HCT116 (cell line): ENCODE results near the gene CD200. TPM values are rescaled to one million over a fixed set of nuclear protein-coding genes. Genes with fewer than 3 reads are reported as not detected.

Experiments
- ATAC-seq: fragments of 200-7000 bp; cut with Tn5 transposase; 2 replicates; pipeline ENCODE4 v1.9.1; 2020; ENCODE audit warnings: mild to moderate bottlenecking, moderate library complexity
- BruUV-seq: library from RNA; stranded (reverse); fragments of 400-500 nt; replicated peaks from 2 replicates; lab custom pipeline; 2021; lab: Mats Ljungman, UMichigan
- CTCF ChIA-PET: fragments of 300-600 bp; sonication (Branson Sonifier 250); formaldehyde crosslinking; loops from one replicate; lab custom pipeline; 2021; ENCODE audit warnings: antibody characterized with exemption; lab: Charles Lee
- POLR2A ChIA-PET: fragments of 300-600, 350-600 bp; sonication (Branson Sonifier 250); formaldehyde crosslinking; loops from one replicate; lab custom pipeline; 2021; ENCODE audit warnings: antibody characterized with exemption; lab: Charles Lee
- RAD21 ChIA-PET, 2 experiments: fragments of 300-600 bp; sonication (Branson Sonifier 250); formaldehyde crosslinking; loops; one replicate each; lab custom pipeline; 2023; ENCODE audit warnings: low total read pairs in 2 of 2; ENCODE audit not compliant: uncharacterized antibody in 2 of 2, unreplicated experiment in 2 of 2, low non-redundant PET in 1 of 2; lab: Charles Lee
- DNase-seq: peaks from one replicate; pipeline ENCODE4 v3.0.0-alpha.2; 2010; ENCODE audit warnings: low read depth, low spot score
- H2AFZ ChIP-seq: fragments of 200-600 bp; shearing (Covaris generic), sonication (generic); 2 replicates; pipeline ENCODE4 v1.6.1; 2017; ENCODE audit warnings: low read depth, mixed run types, mixed read lengths, antibody characterized with exemption, low read length; ENCODE audit not compliant: poor library complexity, severe bottlenecking
- H3K27ac ChIP-seq: 2 replicates; pipeline ENCODE4 v1.5.1; 2012; ENCODE audit warnings: low read depth, low read length
- H3K27me3 ChIP-seq: fragments of 200-600 bp; sonication (generic); 2 replicates; pipeline ENCODE4 v1.6.1; 2016; ENCODE audit warnings: mixed run types, low read length, mixed read lengths; ENCODE audit not compliant: insufficient read depth
- H3K36me3 ChIP-seq, 2 experiments: fragments of 200-500 bp in 1 of 2; fragments of 200-600 bp in 1 of 2; sonication (Bioruptor generic) in 1 of 2; sonication (generic) in 1 of 2; 2 replicates each; pipeline versions ENCODE4 v1.5.1 to v1.6.1; 2014 to 2016; ENCODE audit warnings: low read length in 2 of 2, inconsistent platforms in 1 of 2, mixed read lengths in 1 of 2, mixed run types in 1 of 2; ENCODE audit not compliant: insufficient read depth in 2 of 2, control insufficient read depth in 1 of 2
- H3K4me1 ChIP-seq, 2 experiments: fragments of 200-600 bp in 1 of 2; sonication (generic) in 1 of 2; 2 replicates each; pipeline versions ENCODE4 v1.5.1 to v1.6.1; 2012 to 2017; ENCODE audit warnings: low read length in 2 of 2, inconsistent platforms in 1 of 2, mild to moderate bottlenecking in 1 of 2, mixed read lengths in 1 of 2, mixed run types in 1 of 2, moderate library complexity in 1 of 2; ENCODE audit not compliant: insufficient read depth in 2 of 2, control insufficient read depth in 1 of 2
- H3K4me2 ChIP-seq: fragments of 200-600 bp; sonication (generic); 2 replicates; pipeline ENCODE4 v1.6.1; 2017; ENCODE audit warnings: mixed run types, low read length, mixed read lengths
- H3K4me3 ChIP-seq, 2 experiments: fragments of 200-600 bp in 1 of 2; sonication (generic) in 1 of 2; replicated peaks in 1 of 2; 2 replicates each; pipeline ENCODE4 v1.5.1; 2011 to 2016; ENCODE audit warnings: low read length in 2 of 2, control low read depth in 1 of 2, low read depth in 1 of 2, mild to moderate bottlenecking in 1 of 2, mixed read lengths in 1 of 2, mixed run types in 1 of 2
- H3K79me2 ChIP-seq: fragments of 200-600 bp; sonication (generic); 2 replicates; pipeline ENCODE4 v1.6.1; 2017; ENCODE audit warnings: mild to moderate bottlenecking, mixed run types, low read length, moderate library complexity, mixed read lengths; ENCODE audit not compliant: insufficient read depth
- H3K9ac ChIP-seq: fragments of 200-600 bp; sonication (generic); 2 replicates; pipeline ENCODE4 v1.6.1; 2016; ENCODE audit warnings: low read length, mixed read lengths
- H3K9me2 ChIP-seq: fragments of 200-600 bp; sonication (generic), shearing (Covaris generic); 2 replicates; pipeline ENCODE4 v1.6.1; 2017; ENCODE audit warnings: mixed run types, mild to moderate bottlenecking, moderate library complexity; ENCODE audit not compliant: insufficient read depth
- H3K9me3 ChIP-seq, 2 experiments: fragments of 200-500 bp in 1 of 2; fragments of 200-600 bp in 1 of 2; sonication (Bioruptor generic) in 1 of 2; sonication (generic) in 1 of 2; 2 replicates each; pipeline ENCODE4 v1.6.1; 2014 to 2017; ENCODE audit warnings: low read length in 2 of 2, mixed read lengths in 2 of 2, inconsistent platforms in 1 of 2, low read depth in 1 of 2, mild to moderate bottlenecking in 1 of 2, mixed run types in 1 of 2, moderate library complexity in 1 of 2; ENCODE audit not compliant: control insufficient read depth in 1 of 2, insufficient read depth in 1 of 2
- H4K20me1 ChIP-seq: fragments of 200-600 bp; sonication (generic), shearing (Covaris generic); 2 replicates; pipeline ENCODE4 v1.6.1; 2017; ENCODE audit warnings: mixed run types, mild to moderate bottlenecking, moderate library complexity; ENCODE audit not compliant: insufficient read depth
- ATF3 ChIP-seq: IDR thresholded peaks from 2 replicates; pipeline ENCODE4 v1.6.1; 2012
- CBX3 ChIP-seq: IDR thresholded peaks from 2 replicates; pipeline ENCODE4 v1.6.1; 2012; ENCODE audit warnings: low read depth
- ELF1 ChIP-seq: IDR thresholded peaks from 2 replicates; pipeline ENCODE4 v1.6.1; 2012; ENCODE audit warnings: low read depth, borderline replicate concordance
- JUND ChIP-seq: IDR thresholded peaks from 2 replicates; pipeline ENCODE4 v1.6.1; 2012
- POLR2AphosphoS5 ChIP-seq: IDR thresholded peaks from 2 replicates; pipeline ENCODE4 v1.6.1; 2011; ENCODE audit warnings: mild to moderate bottlenecking, low read depth, low read length, moderate library complexity
- RAD21 ChIP-seq: IDR thresholded peaks from 2 replicates; pipeline ENCODE4 v1.6.1; 2012; ENCODE audit warnings: low read depth, mild to moderate bottlenecking
- REST ChIP-seq: IDR thresholded peaks from 2 replicates; pipeline ENCODE4 v1.6.1; 2012; ENCODE audit warnings: low read depth
- SIN3A ChIP-seq: IDR thresholded peaks from 2 replicates; pipeline ENCODE4 v1.6.1; 2012; ENCODE audit warnings: low read depth
- SRF ChIP-seq: IDR thresholded peaks from 2 replicates; pipeline ENCODE4 v1.6.1; 2012; ENCODE audit warnings: low read depth
- YY1 ChIP-seq: IDR thresholded peaks from 2 replicates; pipeline ENCODE4 v1.6.1; 2011; ENCODE audit warnings: low read length, low read depth, moderate library complexity, mild to moderate bottlenecking; ENCODE audit not compliant: insufficient replicate concordance; ENCODE audit errors: extremely low read depth
- intact Hi-C: fragments of 100-400 bp; cut with micrococcal nuclease; formaldehyde crosslinking; loops from 2 replicates; pipeline ENCODE4 v1.10.0; 2022
- total RNA-seq: library from RNA; stranded (reverse); gene quantifications from one replicate; pipeline ENCODE4 v1.2.1, GENCODE V29; 2021; ENCODE audit not compliant: unreplicated experiment
- TF ChIP-seq, protein P1 (sequence below), 3 experiments: fragments of 200-600 bp in 1 of 3; sonication (generic) in 1 of 3; IDR thresholded peaks in 2 of 3; conservative IDR thresholded peaks in 1 of 3; 2 replicates each; pipeline ENCODE4 v1.5.1; 2012 to 2017; ENCODE audit warnings: low read depth in 2 of 3, low read length in 2 of 3, antibody characterized with exemption in 1 of 3, borderline replicate concordance in 1 of 3, control low read depth in 1 of 3, mild to moderate bottlenecking in 1 of 3, mixed read lengths in 1 of 3, mixed run types in 1 of 3, moderate library complexity in 1 of 3; ENCODE audit not compliant: insufficient read depth in 1 of 3

Gene CD200
- total RNA-seq, 1 experiment from 2014 or later, result not detected

- RAD21 ChIA-PET, result no interaction called here
These were observed 12.3 kb upstream of the CD200 start for GRCh38 chr3:112320691-112321090.

DNA sequence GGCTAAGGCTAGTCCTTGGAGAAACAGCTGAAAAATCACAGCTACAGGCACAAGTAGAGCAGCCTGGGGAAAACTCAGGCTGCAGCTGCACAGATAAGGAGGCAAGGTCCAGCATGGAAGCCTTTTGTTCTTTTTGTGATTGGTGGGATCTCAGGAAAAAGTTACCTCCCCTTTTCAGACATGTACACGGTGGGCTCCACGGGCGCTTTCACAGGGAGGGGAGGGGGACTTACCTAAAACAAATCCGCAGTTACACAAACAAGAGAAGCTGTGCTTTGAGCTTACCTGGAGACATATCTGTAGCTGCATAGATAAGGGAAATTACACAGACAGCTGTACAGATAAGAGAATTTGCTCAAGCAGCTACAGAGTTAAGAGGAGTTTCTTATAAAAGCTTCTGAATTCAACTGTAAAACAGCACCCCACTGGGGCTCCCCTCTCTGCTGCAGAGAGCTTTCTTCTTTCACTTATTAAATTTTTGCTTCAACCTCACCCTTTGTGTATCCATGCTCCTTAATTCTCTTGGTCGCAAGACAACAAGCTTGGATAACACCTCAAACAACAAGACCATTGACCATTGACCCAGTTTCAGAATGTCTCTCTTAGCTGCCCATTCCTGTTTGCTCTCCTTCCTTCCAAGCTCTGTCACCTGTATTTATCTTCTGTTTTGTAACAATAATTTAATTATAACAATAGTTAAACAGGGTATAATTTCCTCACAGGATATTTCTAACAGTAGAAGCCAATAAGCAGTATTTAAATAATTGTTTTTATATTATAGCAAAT is 10.9 kb upstream of the CD200 start:
- ChIA-PET RAD21 (no interaction called here), CTCF (interaction anchor here (1.3 to 1.9 kb wide), 3 partner anchors 17 to 211 kb away, joined by 3 to 8 read pairs (median 3); partner anchors contain the start of gene SLC9C1), POLR2A (no interaction called here)
- no peaks in the 10 kb centered on the region for H3K79me2 ChIP-seq
- no peaks in the 10 kb centered on the region for H4K20me1 ChIP-seq
- H3K9ac ChIP-seq, result no peak overlapping the region
- no peak overlapping the region for H2AFZ ChIP-seq
- H3K4me2 ChIP-seq, result no peak overlapping the region
- BruUV-seq, result no TSS peak
- H3K4me1 ChIP-seq, result no peaks in the 10 kb centered on the region; a peak in 1 of 4 replicates
- ATAC-seq (no peak), DNase-seq (no peak)
- H3K9me2 ChIP-seq, result no peaks in the 10 kb centered on the region
- intact Hi-C loops, result no loop called here
- H3K4me3 ChIP-seq, result no peak overlapping the region
- no peaks in the 10 kb centered on the region for H3K9me3 ChIP-seq
- no peaks in the 10 kb centered on the region for H3K36me3 ChIP-seq
- H3K27ac ChIP-seq, result no peak overlapping the region
- no peaks in the 10 kb centered on the region for H3K27me3 ChIP-seq
- no peak for TF ChIP-seq REST
- no peak for TF ChIP-seq SRF
- TF ChIP-seq ELF1, result no peak
- no peak for TF ChIP-seq RAD21
- TF ChIP-seq JUND, result no peak
- no peak for TF ChIP-seq POLR2AphosphoS5
- TF ChIP-seq ATF3, result no peak

More at GRCh38 chr3:112320691-112321090, 12.3 kb upstream of the CD200 start:
- Histone ChIP-seq H3K4me2 (no peak overlapping the region), H3K9ac (no peak overlapping the region), H3K9me3 (no peaks in the 10 kb centered on the region), H3K4me1 (no peaks in the 10 kb centered on the region; a peak in 1 of 4 replicates), H3K9me2 (no peaks in the 10 kb centered on the region), H3K79me2 (no peaks in the 10 kb centered on the region), H3K27ac (no peak overlapping the region), H3K36me3 (no peaks in the 10 kb centered on the region), H2AFZ (no peak overlapping the region), H3K27me3 (no peaks in the 10 kb centered on the region), H4K20me1 (no peaks in the 10 kb centered on the region), H3K4me3 (no peak overlapping the region)
- ATAC-seq, result no peak
- intact Hi-C loops, result no loop called here
- TF ChIP-seq, protein P1, sequence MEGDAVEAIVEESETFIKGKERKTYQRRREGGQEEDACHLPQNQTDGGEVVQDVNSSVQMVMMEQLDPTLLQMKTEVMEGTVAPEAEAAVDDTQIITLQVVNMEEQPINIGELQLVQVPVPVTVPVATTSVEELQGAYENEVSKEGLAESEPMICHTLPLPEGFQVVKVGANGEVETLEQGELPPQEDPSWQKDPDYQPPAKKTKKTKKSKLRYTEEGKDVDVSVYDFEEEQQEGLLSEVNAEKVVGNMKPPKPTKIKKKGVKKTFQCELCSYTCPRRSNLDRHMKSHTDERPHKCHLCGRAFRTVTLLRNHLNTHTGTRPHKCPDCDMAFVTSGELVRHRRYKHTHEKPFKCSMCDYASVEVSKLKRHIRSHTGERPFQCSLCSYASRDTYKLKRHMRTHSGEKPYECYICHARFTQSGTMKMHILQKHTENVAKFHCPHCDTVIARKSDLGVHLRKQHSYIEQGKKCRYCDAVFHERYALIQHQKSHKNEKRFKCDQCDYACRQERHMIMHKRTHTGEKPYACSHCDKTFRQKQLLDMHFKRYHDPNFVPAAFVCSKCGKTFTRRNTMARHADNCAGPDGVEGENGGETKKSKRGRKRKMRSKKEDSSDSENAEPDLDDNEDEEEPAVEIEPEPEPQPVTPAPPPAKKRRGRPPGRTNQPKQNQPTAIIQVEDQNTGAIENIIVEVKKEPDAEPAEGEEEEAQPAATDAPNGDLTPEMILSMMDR (IDR thresholded peaks at IDR 0.05 in 2 of 3, conservative IDR thresholded peaks at IDR 0.05 in 1 of 3; ENCODE audit: borderline replicate concordance in 1 of 3, insufficient read depth in 1 of 3, low read depth in 2 of 3, low read length in 2 of 3), result no peak
- no peak for TF ChIP-seq YY1
- TF ChIP-seq CBX3, result no peak
- no peak for TF ChIP-seq ELF1
- no peak for TF ChIP-seq SIN3A
- ChIA-PET POLR2A (no interaction called here), CTCF (no interaction called here)
- no peak for DNase-seq
- no TSS peak for BruUV-seq
